GM19193 (cell line): ENCODE data around the gene CCNI.

ENCODE experiments used
- POLR2A ChIP-seq: IDR thresholded peaks from 4 replicates; pipeline ENCODE4 v1.6.1; 2011; ENCODE audit not compliant: insufficient read depth, insufficient read length; ENCODE audit errors: extremely low read depth

The CCNI gene

DNA sequence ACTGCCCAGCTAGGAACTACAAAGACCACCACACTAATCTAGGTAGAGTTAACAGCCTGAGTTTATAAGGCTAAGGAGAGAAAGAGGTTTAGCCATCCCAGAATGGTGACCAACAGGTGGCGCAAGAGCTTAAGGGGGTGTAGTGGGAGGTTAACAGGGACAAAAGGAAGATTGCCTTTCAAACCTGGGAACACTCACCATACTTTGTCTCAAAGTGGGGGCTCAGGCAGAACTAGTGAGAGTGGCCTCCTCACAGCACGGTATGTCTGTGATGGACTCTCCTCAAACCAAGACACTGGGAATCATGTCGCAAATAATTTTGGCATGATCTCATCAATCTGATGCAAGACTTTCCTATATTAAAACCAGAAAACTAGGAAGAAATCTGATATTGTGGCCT, 23.4 kb downstream of the CCNI start:
- no peak for TF ChIP-seq POLR2A

DNA sequence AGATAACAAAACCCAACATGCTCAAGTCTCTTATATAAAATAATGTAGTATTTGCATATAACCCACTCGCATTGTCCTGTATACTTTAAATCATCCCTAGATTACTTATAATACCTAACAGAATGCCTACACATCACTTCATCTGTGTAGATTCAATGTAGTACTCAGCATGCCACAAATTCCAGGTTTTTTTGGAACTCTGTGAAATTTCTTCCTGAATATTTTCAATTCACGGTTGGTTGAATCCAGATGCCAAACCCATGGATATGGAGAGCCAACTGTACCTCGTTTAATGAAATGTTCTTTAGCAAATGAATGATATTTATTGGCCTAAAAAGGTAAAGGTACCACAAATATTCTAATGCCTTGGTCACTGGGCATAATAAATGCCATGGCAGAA, 24.8 kb downstream of the CCNI start:
- no peak for TF ChIP-seq POLR2A

DNA sequence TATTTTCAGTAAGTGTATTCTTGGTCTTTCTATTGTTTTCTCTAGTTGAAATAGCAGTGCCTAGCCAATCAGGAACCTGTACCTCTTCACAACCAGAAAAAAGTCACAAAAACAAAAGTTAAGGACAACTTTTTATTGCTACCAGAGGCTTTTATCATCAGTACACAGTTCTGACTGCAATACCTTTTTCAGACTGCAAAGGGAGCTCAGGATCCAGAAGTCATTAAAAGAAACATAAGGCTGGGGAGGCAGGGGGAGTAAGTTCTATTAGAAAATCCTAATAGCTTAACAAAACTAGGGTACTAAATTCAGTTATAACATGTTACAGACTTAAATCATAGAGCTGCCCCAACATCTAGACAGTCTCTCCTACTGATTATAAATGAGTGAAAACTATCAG, 28.8 kb downstream of the CCNI start:
- no peak for TF ChIP-seq POLR2A

DNA sequence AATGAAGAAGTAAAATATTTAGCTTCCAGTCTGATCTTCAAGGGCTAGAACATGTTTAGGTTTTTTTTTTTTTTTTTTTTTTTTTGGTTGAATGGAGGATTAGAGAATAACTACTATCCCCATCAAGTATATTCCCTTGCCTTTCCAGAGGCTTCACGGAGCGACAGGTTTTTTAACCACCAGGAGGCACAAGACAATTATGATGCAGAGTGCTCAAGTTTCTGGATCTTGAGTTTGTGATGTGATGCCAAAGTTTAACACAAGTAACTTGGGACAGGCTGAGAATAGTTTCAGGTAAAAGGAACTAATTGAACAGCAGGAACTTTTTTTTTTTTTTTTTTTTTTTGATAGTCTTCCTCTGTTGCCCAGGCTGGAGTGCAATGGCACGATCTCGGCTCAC, 30.3 kb downstream of the CCNI start:
- TF ChIP-seq POLR2A, result no peak

DNA sequence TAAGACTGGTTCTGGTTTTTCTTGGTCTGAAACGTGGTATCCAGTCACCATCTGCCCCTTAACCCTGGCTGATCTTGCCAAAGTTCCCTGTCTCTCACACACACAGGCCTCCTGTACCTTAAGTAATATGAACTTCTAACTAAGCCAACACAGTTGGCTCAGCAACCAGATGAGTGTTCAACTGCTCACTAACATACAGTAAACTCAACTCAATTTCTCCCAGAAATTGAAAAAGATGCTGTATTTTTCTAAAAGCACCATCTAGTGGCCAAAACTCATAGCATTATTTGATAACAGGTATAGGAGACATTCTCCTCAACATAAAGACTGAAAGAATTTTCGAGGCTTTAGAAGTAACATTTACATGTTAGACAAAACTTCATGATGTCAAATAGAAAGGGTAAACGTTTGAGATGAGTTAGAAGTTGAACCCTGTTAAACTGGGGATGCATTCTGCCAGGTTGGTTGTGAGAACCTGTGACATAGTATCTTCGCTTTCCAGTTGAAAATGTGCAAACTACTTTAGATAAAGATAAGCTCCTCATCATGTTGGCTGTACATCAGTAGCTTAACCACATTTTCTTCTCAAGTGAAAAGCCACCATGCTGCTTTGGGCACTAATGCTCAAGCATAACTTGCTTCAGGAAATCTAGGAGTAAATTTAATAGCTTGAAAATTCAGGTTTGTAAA, 31.2 kb downstream of the CCNI start:
- TF ChIP-seq POLR2A, result no peak

DNA sequence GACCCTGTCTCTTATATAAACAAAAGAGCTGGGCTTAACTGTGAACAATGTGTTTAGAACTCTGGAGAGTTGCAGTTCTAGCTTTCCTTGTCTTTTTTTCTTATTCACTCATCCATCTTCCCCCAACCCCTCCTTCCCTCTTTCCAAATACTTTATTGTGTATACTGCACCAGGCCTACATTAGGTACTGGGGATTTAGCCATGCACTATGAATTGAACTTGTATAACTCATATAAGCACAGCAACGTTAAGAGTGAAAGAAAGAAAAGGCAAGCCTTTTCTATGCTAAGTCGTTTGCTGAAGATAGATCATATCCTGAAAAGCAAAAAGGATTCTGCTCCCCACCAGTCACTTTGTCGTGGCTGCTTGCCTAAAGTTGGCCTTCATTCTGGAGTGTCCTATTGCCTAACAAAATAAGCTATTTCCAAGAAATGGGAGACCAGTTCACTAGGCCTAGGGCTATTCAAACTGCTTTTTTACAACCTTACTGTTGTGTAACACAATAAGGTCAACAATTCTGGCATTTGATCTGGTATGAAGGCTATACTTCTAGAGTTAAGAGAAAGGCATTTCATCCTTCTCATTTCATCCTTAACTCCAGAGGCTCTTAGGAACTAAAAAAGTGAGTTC, 32.2 kb downstream of the CCNI start:
- TF ChIP-seq POLR2A, result no peak

DNA sequence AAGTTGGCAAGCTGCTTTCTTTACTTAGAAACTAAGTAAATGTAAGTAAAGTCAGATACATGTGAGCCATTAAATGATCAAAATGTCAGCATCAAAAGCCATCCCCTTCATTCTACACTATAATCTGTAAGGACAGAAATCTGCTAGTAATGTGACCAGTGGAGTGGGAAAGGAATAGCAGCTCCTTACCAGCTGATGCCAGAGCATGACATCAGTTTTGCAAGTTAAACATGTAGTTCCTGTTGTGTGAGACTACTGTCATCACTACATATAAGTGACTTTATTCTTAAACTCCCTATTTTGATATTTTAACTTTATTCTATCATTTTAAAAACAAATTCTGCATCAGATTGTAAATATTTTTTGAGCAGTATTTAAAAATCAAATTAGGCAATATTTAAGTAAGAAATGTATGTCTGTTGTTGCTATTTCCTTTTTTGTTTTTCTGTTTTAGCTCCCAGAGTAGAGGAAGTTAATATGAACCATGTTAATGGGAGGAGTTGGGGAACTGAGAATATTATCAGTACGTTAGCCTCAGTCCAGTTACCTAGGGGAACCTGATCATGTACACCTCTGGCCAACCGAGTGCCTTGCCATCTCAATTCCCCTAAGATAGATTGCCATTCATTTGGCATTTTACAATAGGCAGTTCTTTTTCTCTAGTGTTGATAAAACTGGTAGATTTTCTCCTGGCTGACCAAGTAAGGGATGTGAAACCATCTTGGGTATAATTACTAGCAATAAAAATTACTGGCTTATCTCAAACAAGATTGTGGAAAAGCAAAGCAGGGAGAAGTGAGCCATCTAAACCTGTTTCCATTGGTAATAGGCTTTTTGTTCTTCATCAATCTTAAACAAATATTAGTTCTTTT, 34.7 kb downstream of the CCNI start:
- TF ChIP-seq POLR2A, result no peak

DNA sequence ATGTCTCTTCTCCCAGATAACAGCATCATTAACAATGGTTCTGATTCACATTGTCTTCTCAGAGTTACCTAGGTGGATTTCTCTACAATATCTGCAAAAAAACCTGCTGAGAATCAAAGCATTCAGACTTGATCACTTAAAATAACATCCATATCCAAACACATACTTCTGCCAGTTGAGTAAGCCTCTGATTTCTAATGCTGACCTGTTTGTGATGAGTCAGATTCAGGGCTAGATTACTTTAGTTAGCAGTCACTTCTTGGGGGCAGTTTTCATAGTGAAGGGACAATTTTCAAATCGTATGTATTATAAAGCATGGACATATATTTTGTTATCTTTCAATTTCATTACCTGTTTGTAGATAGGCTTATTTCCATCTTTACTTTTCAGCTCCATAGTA, 35.5 kb downstream of the CCNI start:
- TF ChIP-seq POLR2A, result no peak

DNA sequence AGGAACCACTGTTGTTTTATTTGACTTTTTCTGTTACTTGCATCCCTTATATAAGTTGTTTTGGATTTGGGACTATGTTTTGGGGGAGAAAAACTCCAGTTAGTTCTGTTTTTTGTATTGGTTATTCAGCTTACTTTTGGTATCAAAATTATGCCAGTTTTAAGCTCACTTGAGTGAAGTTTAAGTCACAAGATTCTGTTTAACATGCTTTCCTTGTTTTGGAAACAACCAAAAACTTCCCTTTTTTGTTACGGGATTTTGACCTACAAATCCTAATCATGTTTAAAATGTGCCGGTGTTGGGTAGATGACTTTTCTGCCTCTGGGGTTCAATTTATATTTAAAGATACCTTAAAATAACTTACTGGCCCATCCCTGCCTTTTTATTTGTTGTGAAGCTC, 36.0 kb downstream of the CCNI start:
- no peak for TF ChIP-seq POLR2A

DNA sequence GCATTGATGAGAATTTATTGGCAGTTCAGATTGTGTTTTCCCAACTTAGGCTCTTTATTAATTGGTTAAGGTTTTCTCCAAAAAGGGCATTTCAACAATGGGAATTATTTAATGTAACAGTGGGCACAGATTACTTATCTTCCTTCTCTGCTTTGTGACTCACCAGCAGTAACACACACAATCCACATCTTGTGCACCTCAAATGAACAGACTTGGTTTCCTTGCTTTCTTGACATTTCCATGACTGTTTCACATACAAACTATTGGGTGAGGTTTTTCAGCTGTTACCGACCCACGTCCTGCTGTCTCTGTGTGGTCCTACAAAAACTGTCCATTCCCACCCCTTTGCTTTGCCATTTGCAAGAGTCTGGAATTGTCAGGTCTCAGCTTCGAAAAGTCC, 38.1 kb downstream of the CCNI start:
- no peak for TF ChIP-seq POLR2A

DNA sequence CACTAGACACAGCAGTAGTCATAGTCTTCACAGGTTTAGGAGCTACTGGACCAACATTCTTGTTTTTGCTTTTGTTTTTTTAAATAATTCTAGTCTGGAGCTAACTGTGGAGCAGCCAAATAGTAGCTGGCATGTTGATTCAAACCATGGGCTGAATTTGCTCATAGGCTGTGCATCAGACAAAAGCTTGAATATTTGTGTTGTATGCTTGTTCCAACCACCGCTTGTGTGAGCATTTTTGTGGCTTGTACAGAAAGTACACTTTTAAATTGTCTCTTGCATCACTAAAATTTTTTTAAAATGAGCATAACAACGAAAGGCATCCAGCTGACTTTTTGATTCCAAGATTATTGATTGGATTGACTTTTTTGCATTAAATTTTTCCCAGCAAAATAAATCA, 39.6 kb downstream of the CCNI start:
- TF ChIP-seq POLR2A, result no peak

DNA sequence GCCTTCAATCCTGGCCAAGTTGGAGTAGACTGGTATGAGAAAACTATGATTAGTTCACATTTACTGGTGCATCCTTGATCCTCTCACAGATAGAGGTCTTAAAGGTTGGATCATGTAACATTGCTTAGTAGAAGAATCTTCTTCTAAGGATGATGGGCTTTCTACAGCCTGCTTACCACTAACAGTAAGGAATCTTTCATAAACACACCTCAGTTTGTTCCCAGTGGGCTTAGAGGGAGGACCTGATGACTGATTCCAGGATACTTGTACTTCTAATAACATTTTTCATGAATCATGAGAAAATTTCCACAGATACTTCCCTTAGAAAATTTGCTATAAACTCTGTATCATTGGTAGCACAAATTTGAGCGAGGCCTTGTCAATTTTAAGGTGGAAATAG, 40.6 kb downstream of the CCNI start:
- TF ChIP-seq POLR2A, result no peak

DNA sequence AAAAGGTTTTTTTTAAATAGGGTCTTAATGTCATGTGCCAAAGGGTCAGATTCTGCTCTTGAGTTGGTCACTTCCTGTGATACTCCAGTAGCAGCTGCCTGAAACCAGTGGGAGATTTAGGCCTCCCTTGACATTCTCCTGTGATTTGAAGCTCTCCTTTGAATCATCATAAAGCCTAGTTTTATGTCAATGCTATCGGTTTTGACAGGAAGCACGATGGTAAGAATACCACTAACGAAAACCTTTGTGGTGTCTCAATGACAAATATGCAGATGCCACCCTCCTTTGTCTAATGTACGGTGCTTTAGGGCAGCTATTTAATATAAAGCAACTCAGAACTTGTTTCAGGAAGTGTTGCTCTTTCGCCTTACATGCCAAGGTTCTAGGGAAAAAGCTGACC, 44.2 kb downstream of the CCNI start:
- TF ChIP-seq POLR2A, result no peak

DNA sequence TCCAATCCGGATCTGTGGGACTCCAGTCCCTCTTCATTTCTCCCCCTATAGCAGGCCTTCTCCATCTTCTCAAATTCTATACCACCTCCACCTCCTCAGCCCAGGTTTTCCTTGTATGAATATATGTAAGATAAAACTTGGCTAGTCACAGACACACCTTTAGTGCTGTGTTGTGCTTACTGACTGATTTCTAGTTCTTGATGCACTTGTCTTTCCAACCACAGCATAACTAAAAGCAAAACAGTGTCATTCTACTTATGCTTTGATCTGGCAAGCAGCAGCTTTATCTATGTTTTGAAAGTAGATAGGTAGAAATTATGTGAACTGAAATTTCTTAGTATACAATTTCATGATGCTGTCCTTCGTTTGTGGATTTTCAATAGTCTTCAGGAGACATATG, 47.5 kb downstream of the CCNI start:
- TF ChIP-seq POLR2A, result no peak

DNA sequence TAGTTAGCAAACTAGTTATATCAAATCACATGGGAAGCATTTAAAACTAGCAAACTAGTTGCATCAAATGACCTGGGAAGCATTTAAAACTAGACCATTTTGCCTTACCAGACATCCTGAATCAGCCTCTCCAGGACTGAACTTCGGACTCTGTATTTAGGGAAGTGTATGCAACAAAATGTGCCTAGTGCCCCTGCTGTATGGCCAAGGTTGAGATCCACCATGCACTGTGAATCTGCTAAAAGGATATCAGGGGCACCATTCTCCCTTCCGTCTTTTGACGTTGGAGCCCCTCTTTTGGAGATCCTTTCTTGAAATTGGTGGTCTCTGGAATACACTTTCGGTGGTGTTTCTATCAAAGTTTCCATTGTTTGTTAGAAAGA, 49.5 kb downstream of the CCNI start:
- TF ChIP-seq POLR2A, result no peak
